Measurements from ENCODE around the gene MDH2.
"Not testable (repeated sequence)": the region's sequence is repeated elsewhere in the genome, so short reads cannot be mapped to it uniquely, and the experiment has no call there.

Gene MDH2

GRCh38 chr7:76114742-76115141 lies 66.8 kb downstream of the MDH2 start:
- DNase-seq = not testable (repeated sequence)

All from 8988T (cell line).